Measurements from ENCODE around the gene NKAIN2.
"Not testable (repeated sequence)": the region's sequence is repeated elsewhere in the genome, so short reads cannot be mapped to it uniquely, and the experiment has no call there.

NKAIN2 gene

GRCh38 chr6:123896869-123897268 is 93.2 kb downstream of the NKAIN2 start:
- DNase-seq = no peak

- no peak for DNase-seq
These were observed 94.3 kb downstream of the NKAIN2 start for GRCh38 chr6:123897965-123898364.

- DNase-seq = no peak
These were observed 95.0 kb downstream of the NKAIN2 start for GRCh38 chr6:123898665-123899064.

- no peak for DNase-seq
These were observed 96.1 kb downstream of the NKAIN2 start for GRCh38 chr6:123899745-123900144.

- DNase-seq = no peak
These were observed 97.8 kb downstream of the NKAIN2 start for GRCh38 chr6:123901436-123901835.

GRCh38 chr6:123902738-123903313 is 99.2 kb downstream of the NKAIN2 start:
- DNase-seq = no peak

- no peak for DNase-seq
These were observed 100.6 kb downstream of the NKAIN2 start for GRCh38 chr6:123904228-123904627.

- DNase-seq = no peak
These were observed 105.1 kb downstream of the NKAIN2 start for GRCh38 chr6:123908797-123909196.

- no peak for DNase-seq
These were observed 106.3 kb downstream of the NKAIN2 start for GRCh38 chr6:123909989-123910388.

- no peak for DNase-seq
These were observed 110.2 kb downstream of the NKAIN2 start for GRCh38 chr6:123913863-123914262.

- not testable (repeated sequence) for DNase-seq
These were observed 119.7 kb downstream of the NKAIN2 start for GRCh38 chr6:123923379-123923778.

GRCh38 chr6:123925350-123925749 is 121.7 kb downstream of the NKAIN2 start:
- DNase-seq = no peak

GRCh38 chr6:123925842-123926399 is 122.3 kb downstream of the NKAIN2 start:
- no peak for DNase-seq

GRCh38 chr6:123928529-123928928 is 124.9 kb downstream of the NKAIN2 start:
- no peak for DNase-seq

- no peak for DNase-seq
These were observed 128.3 kb downstream of the NKAIN2 start for GRCh38 chr6:123931928-123932327.

- no peak for DNase-seq
These were observed 136.9 kb downstream of the NKAIN2 start for GRCh38 chr6:123940551-123940950.

GRCh38 chr6:123941855-123942254 is 138.2 kb downstream of the NKAIN2 start:
- DNase-seq = no peak

GRCh38 chr6:123945386-123945785 is 141.7 kb downstream of the NKAIN2 start:
- no peak for DNase-seq

GRCh38 chr6:123953920-123954319 is 150.3 kb downstream of the NKAIN2 start:
- no peak for DNase-seq

- no peak for DNase-seq
These were observed 153.0 kb downstream of the NKAIN2 start for GRCh38 chr6:123956492-123957139.

GRCh38 chr6:123962508-123962907 is 158.8 kb downstream of the NKAIN2 start:
- no peak for DNase-seq

GRCh38 chr6:123965894-123966293 is 162.2 kb downstream of the NKAIN2 start:
- no peak for DNase-seq

- no peak for DNase-seq
These were observed 163.0 kb downstream of the NKAIN2 start for GRCh38 chr6:123966618-123967017.

GRCh38 chr6:123967905-123968304 is 164.2 kb downstream of the NKAIN2 start:
- DNase-seq = peak; percentile 43

Measured in NCI-H2227 treated with DMSO at 0.1 percent for 48 hours (cell line).